Ovary (tissue), 9 donors: ENCODE measurements around the gene BMP4. TPM values are rescaled to one million over a fixed set of nuclear protein-coding genes. Genes with fewer than 3 reads are reported as not detected.

Source experiments
- DNase-seq, 5 donors: peaks; one replicate each; pipeline ENCODE4 v3.0.0-alpha.2; 2019 to 2020
- H3K27ac ChIP-seq, 2 donors: fragments of 200-600 bp; one replicate each; pipeline versions ENCODE4 v1.5.1 to v1.8.0; 2019 to 2022
- H3K27me3 ChIP-seq: fragments of 200-600 bp; one replicate; pipeline ENCODE4 v1.8.0; 2022
- H3K36me3 ChIP-seq: fragments of 200-600 bp; sonication (generic); one replicate; pipeline ENCODE4 v1.5.1; 2019
- H3K4me1 ChIP-seq: one replicate; pipeline ENCODE4 v1.8.1; 2013; ENCODE audit warnings: mild to moderate bottlenecking, moderate library complexity; ENCODE audit not compliant: insufficient read depth
- H3K4me3 ChIP-seq: fragments of 200-600 bp; sonication (generic); one replicate; pipeline ENCODE4 v1.5.1; 2017
- H3K9me3 ChIP-seq, 2 donors: fragments of 200-600 bp in 1 of 2; sonication (generic) in 1 of 2; one replicate each; pipeline versions ENCODE4 v1.5.1 to v1.8.1; 2013 to 2019; ENCODE audit warnings: mild to moderate bottlenecking in 1 of 2, moderate library complexity in 1 of 2
- EP300 ChIP-seq: sonication (generic); formaldehyde crosslinking; IDR thresholded peaks from one replicate; pipeline ENCODE4 v1.6.1; 2017; ENCODE audit warnings: antibody characterized with exemption
- POLR2A ChIP-seq: fragments of 450-650 bp; IDR thresholded peaks from one replicate; pipeline ENCODE4 v1.6.1; 2017; ENCODE audit warnings: antibody characterized with exemption, mild to moderate bottlenecking, moderate library complexity
- WGBS, 3 donors: extraction: QIAGEN DNeasy Blood & Tissue Kit in 1 of 3; methylation state at CpG; one replicate each; pipeline versions ENCODE4 v1.1.5 to v1.1.7; 2013 to 2017; 5-methylcytosine and 5-hydroxymethylcytosine counted together
- intact Hi-C, 4 donors: fragments of 100-400 bp; cut with DNase I; formaldehyde crosslinking; loops; one replicate each; pipeline versions ENCODE4 v1.11.0 to v1.15.1; 2022 to 2023
- polyA plus RNA-seq, 2 donors: library from polyadenylated mRNA; stranded (reverse); fragments of 200-250 nt in 1 of 2; fragments of 350-450 nt in 1 of 2; fragmentation: Illumina TruSeq in 1 of 2; extraction: RNeasy Lipid Tissue Mini Kit (QIAGEN cat#74804) in 1 of 2; gene quantifications; one replicate each; pipeline ENCODE4 v1.2.3, GENCODE V29; 2013 to 2014
- total RNA-seq, 7 donors: library from RNA; depleted of rRNA in 2 of 7; stranded (reverse); fragments of >200 nt in 2 of 7; fragmentation: NEBNext Ultra II Directional in 3 of 7; extraction: Animal tissue kit (Norgen Biotek cat#: 25700) in 3 of 7; gene quantifications; one replicate each; pipeline versions ENCODE4 v1.1.0 to v1.2.4, GENCODE V29; 2016 to 2023
- TF ChIP-seq, protein P1 (sequence below), 3 donors: fragments of 450-650 bp in 2 of 3; fragments of 200-600 bp in 1 of 3; IDR thresholded peaks; one replicate each; pipeline versions ENCODE4 v1.5.1 to v1.8.0; 2016 to 2022; ENCODE audit warnings: antibody characterized with exemption in 3 of 3, mild to moderate bottlenecking in 1 of 3
- donor health status: DM: no; HTN: no; CAD: no; lungs with moderate emphysema.
- donor health status: DM: no; HTN: no; CAD: no.
- donor health status: Bipolar disorder and iron deficiency.
- donor health status: DM: yes; HTN: yes; CAD: no.
- donor health status: DM: no; HTN: no; CAD: no.
- donor health status: DM: yes; HTN: yes; CAD: no.

The BMP4 gene
- total and polyA plus RNA-seq, 9 donors = 4.4 to 22.8 (median 13.0) TPM

GRCh38 chr14:53951243-53951626, 5.4 kb downstream of the BMP4 start:
- 46 to 57% (median 50%) methylated on average over 6 of the region's 6 CpGs for WGBS, 3 donors
- no peaks in the 10 kb centered on the region for H3K36me3 ChIP-seq
- intact Hi-C loops = no loop called here
- peaks cover 4% of the 10 kb centered on the region for H3K4me1 ChIP-seq
- no peak overlapping the region for H3K4me3 ChIP-seq
- H3K27me3 ChIP-seq = no peaks in the 10 kb centered on the region
- TF ChIP-seq POLR2A = no peak
- TF ChIP-seq, protein P1, sequence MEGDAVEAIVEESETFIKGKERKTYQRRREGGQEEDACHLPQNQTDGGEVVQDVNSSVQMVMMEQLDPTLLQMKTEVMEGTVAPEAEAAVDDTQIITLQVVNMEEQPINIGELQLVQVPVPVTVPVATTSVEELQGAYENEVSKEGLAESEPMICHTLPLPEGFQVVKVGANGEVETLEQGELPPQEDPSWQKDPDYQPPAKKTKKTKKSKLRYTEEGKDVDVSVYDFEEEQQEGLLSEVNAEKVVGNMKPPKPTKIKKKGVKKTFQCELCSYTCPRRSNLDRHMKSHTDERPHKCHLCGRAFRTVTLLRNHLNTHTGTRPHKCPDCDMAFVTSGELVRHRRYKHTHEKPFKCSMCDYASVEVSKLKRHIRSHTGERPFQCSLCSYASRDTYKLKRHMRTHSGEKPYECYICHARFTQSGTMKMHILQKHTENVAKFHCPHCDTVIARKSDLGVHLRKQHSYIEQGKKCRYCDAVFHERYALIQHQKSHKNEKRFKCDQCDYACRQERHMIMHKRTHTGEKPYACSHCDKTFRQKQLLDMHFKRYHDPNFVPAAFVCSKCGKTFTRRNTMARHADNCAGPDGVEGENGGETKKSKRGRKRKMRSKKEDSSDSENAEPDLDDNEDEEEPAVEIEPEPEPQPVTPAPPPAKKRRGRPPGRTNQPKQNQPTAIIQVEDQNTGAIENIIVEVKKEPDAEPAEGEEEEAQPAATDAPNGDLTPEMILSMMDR (IDR thresholded peaks at IDR 0.05) = no peak
- H3K27ac ChIP-seq = no peak overlapping the region
- no peaks in the 10 kb centered on the region for H3K9me3 ChIP-seq
- DNase-seq = no peak

DNA sequence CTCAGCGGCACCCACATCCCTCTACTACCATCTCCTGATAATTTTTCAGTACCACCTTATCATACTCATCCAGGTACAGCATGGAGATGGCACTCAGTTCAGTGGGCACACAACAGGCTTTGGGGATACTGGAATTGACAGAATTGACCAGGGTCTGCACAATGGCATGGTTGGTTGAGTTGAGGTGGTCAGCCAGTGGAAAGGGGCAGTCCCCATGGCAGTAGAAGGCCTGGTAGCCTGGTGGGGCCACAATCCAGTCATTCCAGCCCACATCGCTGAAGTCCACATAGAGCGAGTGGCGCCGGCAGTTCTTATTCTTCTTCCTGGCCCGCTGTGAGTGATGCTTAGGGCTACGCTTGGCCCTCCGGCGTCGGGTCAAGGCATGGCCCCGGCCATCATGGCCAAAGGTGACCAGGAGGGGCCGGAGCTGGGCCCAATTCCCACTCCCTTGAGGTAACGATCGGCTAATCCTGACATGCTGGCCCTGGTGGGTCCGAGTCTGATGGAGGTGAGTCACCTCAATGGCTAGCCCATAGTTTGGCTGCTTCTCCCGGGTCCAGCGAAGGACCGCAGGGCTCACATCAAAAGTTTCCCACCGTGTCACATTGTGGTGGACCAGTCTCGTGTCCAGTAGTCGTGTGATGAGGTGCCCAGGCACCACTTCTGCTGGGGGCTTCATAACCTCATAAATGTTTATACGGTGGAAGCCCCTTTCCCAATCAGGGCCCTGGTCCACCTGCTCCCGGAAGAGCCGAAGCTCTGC, 6.4 kb downstream of the BMP4 start:
- no peak overlapping the region for H3K27ac ChIP-seq
- H3K36me3 ChIP-seq = no peaks in the 10 kb centered on the region
- no peak for DNase-seq
- H3K4me3 ChIP-seq = no peak overlapping the region
- intact Hi-C loops = no loop called here
- H3K4me1 ChIP-seq = peaks cover 4% of the 10 kb centered on the region
- 96 to 97% (median 97%) methylated on average over 24 of the region's 24 CpGs for WGBS, 3 donors
- TF ChIP-seq, protein P1 (IDR thresholded peaks at IDR 0.05) = no peak
- TF ChIP-seq POLR2A (no peak), EP300 (no peak)
- H3K9me3 ChIP-seq = no peaks in the 10 kb centered on the region
- H3K27me3 ChIP-seq = no peaks in the 10 kb centered on the region

- intact Hi-C loops = no loop called here
- H3K4me1 ChIP-seq = peaks cover 4% of the 10 kb centered on the region
- no peaks in the 10 kb centered on the region for H3K36me3 ChIP-seq
- H3K27me3 ChIP-seq = no peaks in the 10 kb centered on the region
- 94 to 100% (median 94%) methylated on average over 1 of the region's 1 CpG for WGBS, 3 donors
- H3K9me3 ChIP-seq = no peaks in the 10 kb centered on the region
- TF ChIP-seq EP300 (no peak), POLR2A (no peak)
- TF ChIP-seq, protein P1 (IDR thresholded peaks at IDR 0.05) = no peak
- no peak for DNase-seq
- no peak overlapping the region for H3K4me3 ChIP-seq
- no peak overlapping the region for H3K27ac ChIP-seq
These were observed 7.4 kb downstream of the BMP4 start for GRCh38 chr14:53949201-53949600.

GRCh38 chr14:53948205-53948884, 8.3 kb downstream of the BMP4 start:
- H3K4me1 ChIP-seq = peaks cover 4% of the 10 kb centered on the region
- intact Hi-C loops = no loop called here

More at GRCh38 chr14:53948205-53948884, 8.3 kb downstream of the BMP4 start:
- Histone ChIP-seq H3K36me3 (no peaks in the 10 kb centered on the region), H3K4me3 (no peak overlapping the region), H3K9me3 (no peaks in the 10 kb centered on the region), H3K27ac (no peak overlapping the region), H3K27me3 (no peaks in the 10 kb centered on the region)
- TF ChIP-seq POLR2A = no peak
- no peak for TF ChIP-seq EP300
- TF ChIP-seq, protein P1 (IDR thresholded peaks at IDR 0.05) = no peak
- DNase-seq = no peak
- WGBS, 3 donors = 78 to 87% (median 86%) methylated on average over 6 of the region's 6 CpGs
